GM19397 (cell line): ENCODE results near the gene CRTAC1.

Experiments used
- ATAC-seq: cut with Tn5 transposase; IDR thresholded peaks from one replicate; pipeline ENCODE4 v1.9.1; 2021; ENCODE audit warnings: mild to moderate bottlenecking, moderate library complexity; ENCODE audit not compliant: unreplicated experiment

CRTAC1 gene

GRCh38 chr10:98030991-98031431 lies 590 bp upstream of the CRTAC1 start:
- no peak for ATAC-seq

- no peak for ATAC-seq
Observed at GRCh38 chr10:98029149-98030092, 1.0 kb downstream of the CRTAC1 start.

- no peak for ATAC-seq
Observed at GRCh38 chr10:98028168-98028770, 2.2 kb downstream of the CRTAC1 start.

- ATAC-seq, result no peak
Observed at GRCh38 chr10:98023024-98023423, 7.4 kb downstream of the CRTAC1 start.

- no peak for ATAC-seq
Observed at GRCh38 chr10:98020784-98021183, 9.6 kb downstream of the CRTAC1 start.

- ATAC-seq, result no peak
Observed at GRCh38 chr10:98020254-98020653, 10.2 kb downstream of the CRTAC1 start.

- no peak for ATAC-seq
Observed at GRCh38 chr10:98019784-98020183, 10.6 kb downstream of the CRTAC1 start.

- no peak for ATAC-seq
Observed at GRCh38 chr10:98016772-98017475, 13.5 kb downstream of the CRTAC1 start.

GRCh38 chr10:98013776-98014175 lies 16.6 kb downstream of the CRTAC1 start:
- no peak for ATAC-seq

GRCh38 chr10:98013122-98013521 lies 17.3 kb downstream of the CRTAC1 start:
- no peak for ATAC-seq

- ATAC-seq, result no peak
Observed at GRCh38 chr10:98012644-98013043, 17.8 kb downstream of the CRTAC1 start.

- ATAC-seq, result no peak
Observed at GRCh38 chr10:98010939-98011685, 19.3 kb downstream of the CRTAC1 start.

GRCh38 chr10:98006266-98006665 lies 24.2 kb downstream of the CRTAC1 start:
- ATAC-seq, result no peak

- no peak for ATAC-seq
Observed at GRCh38 chr10:98001736-98002135, 28.7 kb downstream of the CRTAC1 start.

GRCh38 chr10:98000346-98000745 lies 30.1 kb downstream of the CRTAC1 start:
- ATAC-seq, result no peak

GRCh38 chr10:97999923-98000248 lies 30.5 kb downstream of the CRTAC1 start:
- ATAC-seq, result no peak

- ATAC-seq, result no peak
Observed at GRCh38 chr10:97999066-97999922, 31.1 kb downstream of the CRTAC1 start.

- ATAC-seq, result no peak
Observed at GRCh38 chr10:97991871-97992270, 38.5 kb downstream of the CRTAC1 start.

- no peak for ATAC-seq
Observed at GRCh38 chr10:97981816-97982215, 48.6 kb downstream of the CRTAC1 start.

- ATAC-seq, result no peak
Observed at GRCh38 chr10:97977673-97978072, 52.7 kb downstream of the CRTAC1 start.
